ENCODE measurements around the gene TNRC6A.
"Not testable (repeated sequence)": the region's sequence is repeated elsewhere in the genome, so short reads cannot be mapped to it uniquely, and the experiment has no call there.

The TNRC6A gene

GRCh38 chr16:24745391-24745790, 15.9 kb downstream of the TNRC6A start:
- no peak overlapping the region for H3K4me3 ChIP-seq (ENCODE audit: low read depth, low read length)
- TF ChIP-seq CTCF (IDR thresholded peaks at IDR 0.05; ENCODE audit: borderline replicate concordance, insufficient read depth, low read depth, low read length): no peak

GRCh38 chr16:24745791-24746190, 16.3 kb downstream of the TNRC6A start:
- no peak for TF ChIP-seq CTCF (IDR thresholded peaks at IDR 0.05; ENCODE audit: borderline replicate concordance, insufficient read depth, low read depth, low read length)
- H3K4me3 ChIP-seq (ENCODE audit: low read depth, low read length): no peak overlapping the region

GRCh38 chr16:24747441-24747840, 18.0 kb downstream of the TNRC6A start:
- H3K4me3 ChIP-seq (ENCODE audit: low read depth, low read length): no peak overlapping the region
- TF ChIP-seq CTCF (IDR thresholded peaks at IDR 0.05; ENCODE audit: borderline replicate concordance, insufficient read depth, low read depth, low read length): no peak

GRCh38 chr16:24748242-24748641, 18.8 kb downstream of the TNRC6A start:
- TF ChIP-seq CTCF (IDR thresholded peaks at IDR 0.05; ENCODE audit: borderline replicate concordance, insufficient read depth, low read depth, low read length): no peak

GRCh38 chr16:24749310-24749709, 19.9 kb downstream of the TNRC6A start:
- H3K4me3 ChIP-seq (ENCODE audit: low read depth, low read length): no peak overlapping the region
- no peak for TF ChIP-seq CTCF (IDR thresholded peaks at IDR 0.05; ENCODE audit: borderline replicate concordance, insufficient read depth, low read depth, low read length)

More at GRCh38 chr16:24748242-24748641, 18.8 kb downstream of the TNRC6A start:
- no peak overlapping the region for H3K4me3 ChIP-seq (ENCODE audit: low read depth, low read length)

GRCh38 chr16:24749872-24750271, 20.4 kb downstream of the TNRC6A start:
- H3K4me3 ChIP-seq (ENCODE audit: low read depth, low read length): not testable (repeated sequence)

GRCh38 chr16:24753000-24753399, 23.5 kb downstream of the TNRC6A start:
- H3K4me3 ChIP-seq (ENCODE audit: low read depth, low read length): no peak overlapping the region
- TF ChIP-seq CTCF (IDR thresholded peaks at IDR 0.05; ENCODE audit: borderline replicate concordance, insufficient read depth, low read depth, low read length): no peak

- H3K4me3 ChIP-seq (ENCODE audit: low read depth, low read length): no peak overlapping the region
- TF ChIP-seq CTCF (IDR thresholded peaks at IDR 0.05; ENCODE audit: borderline replicate concordance, insufficient read depth, low read depth, low read length): no peak
Observed at GRCh38 chr16:24753437-24753836, 24.0 kb downstream of the TNRC6A start.
